WTC11 (cell line): ENCODE results near the gene MOB2.

ENCODE experiments used
- ATF2 ChIP-seq: sonication (generic); formaldehyde crosslinking; IDR thresholded peaks from 2 replicates; pipeline ENCODE4 v1.8.1; 2022; ENCODE audit warnings: low read depth, missing genetic modification reagents, borderline replicate concordance
- ESRRA ChIP-seq: sonication (generic); formaldehyde crosslinking; IDR thresholded peaks from 2 replicates; pipeline ENCODE4 v1.8.1; 2022; ENCODE audit warnings: mild to moderate bottlenecking, missing genetic modification reagents, borderline replicate concordance
- IRF2 ChIP-seq: sonication (generic); formaldehyde crosslinking; IDR thresholded peaks from 2 replicates; pipeline ENCODE4 v1.8.0; 2022; ENCODE audit warnings: low read depth, missing genetic modification reagents, borderline replicate concordance
- OVOL2 ChIP-seq: fragments of 250-450 bp; sonication (Bioruptor Pico); IDR thresholded peaks from 2 replicates; pipeline ENCODE4 v1.9.0; 2021; ENCODE audit warnings: mild to moderate bottlenecking, borderline replicate concordance
- ZNF121 ChIP-seq: sonication (generic); formaldehyde crosslinking; IDR thresholded peaks from 2 replicates; pipeline ENCODE4 v1.8.0; 2023; ENCODE audit warnings: missing genetic modification reagents
- ZNF138 ChIP-seq: sonication (generic); formaldehyde crosslinking; conservative IDR thresholded peaks from 2 replicates; pipeline ENCODE4 v1.8.1; 2022; ENCODE audit warnings: mild to moderate bottlenecking, moderate library complexity, missing genetic modification reagents
- TF ChIP-seq, protein P1 (sequence below): fragments of 200-600 bp; IDR thresholded peaks from 2 replicates; pipeline ENCODE4 v1.8.0; 2022; ENCODE audit warnings: antibody characterized with exemption

GRCh38 chr11:1481483-1481825 is 5.1 kb downstream of the MOB2 start:
- no peak for TF ChIP-seq IRF2 (CRISPR knock-in tag)
- TF ChIP-seq OVOL2 (CRISPR knock-in tag) = no peak
- no peak for TF ChIP-seq ATF2 (CRISPR knock-in tag)
- no peak for TF ChIP-seq ZNF138 (CRISPR knock-in tag)
- TF ChIP-seq, protein P1, sequence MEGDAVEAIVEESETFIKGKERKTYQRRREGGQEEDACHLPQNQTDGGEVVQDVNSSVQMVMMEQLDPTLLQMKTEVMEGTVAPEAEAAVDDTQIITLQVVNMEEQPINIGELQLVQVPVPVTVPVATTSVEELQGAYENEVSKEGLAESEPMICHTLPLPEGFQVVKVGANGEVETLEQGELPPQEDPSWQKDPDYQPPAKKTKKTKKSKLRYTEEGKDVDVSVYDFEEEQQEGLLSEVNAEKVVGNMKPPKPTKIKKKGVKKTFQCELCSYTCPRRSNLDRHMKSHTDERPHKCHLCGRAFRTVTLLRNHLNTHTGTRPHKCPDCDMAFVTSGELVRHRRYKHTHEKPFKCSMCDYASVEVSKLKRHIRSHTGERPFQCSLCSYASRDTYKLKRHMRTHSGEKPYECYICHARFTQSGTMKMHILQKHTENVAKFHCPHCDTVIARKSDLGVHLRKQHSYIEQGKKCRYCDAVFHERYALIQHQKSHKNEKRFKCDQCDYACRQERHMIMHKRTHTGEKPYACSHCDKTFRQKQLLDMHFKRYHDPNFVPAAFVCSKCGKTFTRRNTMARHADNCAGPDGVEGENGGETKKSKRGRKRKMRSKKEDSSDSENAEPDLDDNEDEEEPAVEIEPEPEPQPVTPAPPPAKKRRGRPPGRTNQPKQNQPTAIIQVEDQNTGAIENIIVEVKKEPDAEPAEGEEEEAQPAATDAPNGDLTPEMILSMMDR = no peak
- TF ChIP-seq ZNF121 (CRISPR knock-in tag) = no peak
- no peak for TF ChIP-seq ESRRA
